OCI-LY7 (cell line): Measurements from ENCODE around the gene KRT73.

ENCODE experiments used
- CTCF ChIP-seq: fragments of 200-600 bp; sonication (generic); conservative IDR thresholded peaks from 2 replicates; pipeline ENCODE4 v1.5.1; 2014; ENCODE audit warnings: mild to moderate bottlenecking, antibody characterized with exemption, low read length, moderate library complexity, mixed read lengths
- EZH2phosphoT487 ChIP-seq: fragments of 200-600 bp; sonication (generic); IDR thresholded peaks from 2 replicates; pipeline ENCODE4 v1.6.1; 2018; ENCODE audit warnings: low read depth, borderline replicate concordance, mild to moderate bottlenecking, mixed run types, antibody characterized with exemption, low read length, moderate library complexity, mixed read lengths

DNA sequence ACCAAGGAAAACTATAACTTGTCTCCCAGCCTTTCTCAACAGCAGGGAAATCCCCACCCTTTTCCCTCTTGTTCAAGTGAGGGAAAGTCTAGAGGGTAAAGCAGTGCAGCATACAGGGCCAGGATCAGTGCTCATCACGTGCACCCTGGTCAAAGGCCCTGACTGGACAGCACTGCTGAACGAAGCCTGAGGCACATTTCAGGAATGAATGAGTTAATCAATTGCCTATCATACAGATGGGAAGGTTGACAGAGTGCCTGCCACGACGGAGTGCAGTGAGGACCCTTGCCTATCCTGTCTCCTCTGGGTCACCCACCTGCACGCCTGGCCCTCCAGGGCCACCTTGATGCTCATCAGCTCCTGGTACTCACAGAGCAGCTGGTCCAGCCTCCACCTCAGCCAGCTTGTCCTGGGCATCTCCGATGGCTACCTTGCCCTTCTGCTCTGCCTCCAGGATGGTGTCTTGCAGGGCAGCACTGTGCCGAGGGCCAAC, 11.7 kb upstream of the KRT73 start:
- TF ChIP-seq EZH2phosphoT487 (no peak), CTCF (no peak)
